Measurements from ENCODE around the gene CCNO. TPM values are rescaled to one million over a fixed set of nuclear protein-coding genes. Genes with fewer than 3 reads are reported as not detected.

Gene CCNO
- total and polyA plus RNA-seq, 2 donors (not counting 3 experiments of a cell fraction or from before 2014, with no cell fraction given): 0.37 to 0.58 TPM

DNA sequence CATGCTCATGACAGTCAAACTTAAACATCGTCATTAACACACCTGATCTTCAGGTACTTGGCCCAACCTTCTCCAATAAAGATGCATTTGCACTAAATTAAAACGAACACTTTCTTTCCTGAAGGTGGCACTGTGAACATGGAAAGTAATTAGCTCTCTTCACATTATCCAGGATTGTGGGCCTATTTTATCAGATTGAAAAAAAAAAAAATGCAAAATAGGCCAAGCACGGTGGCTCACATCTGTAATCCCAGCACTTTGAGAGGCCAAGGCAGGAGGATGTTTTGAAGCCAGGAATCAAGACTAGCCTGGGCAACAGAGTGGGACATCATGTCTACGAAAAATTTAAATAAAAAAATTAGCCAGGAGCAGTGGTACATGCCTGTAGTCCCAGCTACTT lies 46.0 kb downstream of the CCNO start:
- no peak overlapping the region for H2AFZ ChIP-seq (ENCODE audit: low read depth, low read length)
- H3K4me3 ChIP-seq (replicated peaks in 1 of 3; ENCODE audit: insufficient read depth in 1 of 3, low read depth in 1 of 3, low read length in 3 of 3): no peak overlapping the region
- no peak for TF ChIP-seq JUN (IDR thresholded peaks at IDR 0.05; ENCODE audit: borderline replicate concordance, insufficient read depth, insufficient read length, low read depth)
- no peak for TF ChIP-seq GATA2 (IDR thresholded peaks at IDR 0.05; ENCODE audit: insufficient read depth, insufficient read length, low read depth, low read length)
- no peak for TF ChIP-seq FOS (IDR thresholded peaks at IDR 0.05; ENCODE audit: borderline replicate concordance, insufficient read depth, low read length)
- TF ChIP-seq MYC (IDR thresholded peaks at IDR 0.05; ENCODE audit: low read depth, low read length): no peak
- TF ChIP-seq EZH2 (IDR thresholded peaks at IDR 0.05; ENCODE audit: borderline replicate concordance, low read depth, low read length, severe bottlenecking): no peak
- TF ChIP-seq, protein P1, sequence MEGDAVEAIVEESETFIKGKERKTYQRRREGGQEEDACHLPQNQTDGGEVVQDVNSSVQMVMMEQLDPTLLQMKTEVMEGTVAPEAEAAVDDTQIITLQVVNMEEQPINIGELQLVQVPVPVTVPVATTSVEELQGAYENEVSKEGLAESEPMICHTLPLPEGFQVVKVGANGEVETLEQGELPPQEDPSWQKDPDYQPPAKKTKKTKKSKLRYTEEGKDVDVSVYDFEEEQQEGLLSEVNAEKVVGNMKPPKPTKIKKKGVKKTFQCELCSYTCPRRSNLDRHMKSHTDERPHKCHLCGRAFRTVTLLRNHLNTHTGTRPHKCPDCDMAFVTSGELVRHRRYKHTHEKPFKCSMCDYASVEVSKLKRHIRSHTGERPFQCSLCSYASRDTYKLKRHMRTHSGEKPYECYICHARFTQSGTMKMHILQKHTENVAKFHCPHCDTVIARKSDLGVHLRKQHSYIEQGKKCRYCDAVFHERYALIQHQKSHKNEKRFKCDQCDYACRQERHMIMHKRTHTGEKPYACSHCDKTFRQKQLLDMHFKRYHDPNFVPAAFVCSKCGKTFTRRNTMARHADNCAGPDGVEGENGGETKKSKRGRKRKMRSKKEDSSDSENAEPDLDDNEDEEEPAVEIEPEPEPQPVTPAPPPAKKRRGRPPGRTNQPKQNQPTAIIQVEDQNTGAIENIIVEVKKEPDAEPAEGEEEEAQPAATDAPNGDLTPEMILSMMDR (IDR thresholded peaks at IDR 0.05; ENCODE audit: extremely low read depth in 1 of 2, insufficient read depth in 1 of 2, low read depth in 1 of 2, low read length in 2 of 2): no peak
- TF ChIP-seq POLR2AphosphoS5 (IDR thresholded peaks at IDR 0.05; ENCODE audit: insufficient read depth, low read depth, low read length): no peak
- TF ChIP-seq, protein P2, sequence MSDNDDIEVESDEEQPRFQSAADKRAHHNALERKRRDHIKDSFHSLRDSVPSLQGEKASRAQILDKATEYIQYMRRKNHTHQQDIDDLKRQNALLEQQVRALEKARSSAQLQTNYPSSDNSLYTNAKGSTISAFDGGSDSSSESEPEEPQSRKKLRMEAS (IDR thresholded peaks at IDR 0.05; ENCODE audit: insufficient read depth, insufficient read length): no peak
- TF ChIP-seq POLR2A (IDR thresholded peaks at IDR 0.05; ENCODE audit: low read depth, low read length): no peak
- peak; percentile 27 for DNase-seq (ENCODE audit: low read depth, low spot score)
- no peaks in the 10 kb centered on the region for H3K79me2 ChIP-seq (ENCODE audit: control insufficient read depth, insufficient read depth, low read length)
- FAIRE-seq: peak; percentile 50
- peaks cover 34 to 65% of the 10 kb centered on the region in 2 experiments for H3K27me3 ChIP-seq (ENCODE audit: control insufficient read depth in 2 of 2, insufficient read depth in 2 of 2, low read length in 2 of 2)
- no peaks in the 10 kb centered on the region for H3K4me1 ChIP-seq (ENCODE audit: control insufficient read depth, extremely low read depth, insufficient read depth, low read length)
- dilution Hi-C loops (cut with MboI; ENCODE audit: extremely low pct_ligation_motif_present, low sequenced_read_pairs): no loop called here
- no peaks in the 10 kb centered on the region for H3K36me3 ChIP-seq (ENCODE audit: control insufficient read depth in 2 of 2, extremely low read depth in 1 of 2, insufficient read depth in 2 of 2, low read length in 2 of 2)
- H3K4me2 ChIP-seq (ENCODE audit: insufficient read depth, low read length): no peak overlapping the region
- H3K27ac ChIP-seq (ENCODE audit: insufficient read depth, low read depth, low read length): no peak overlapping the region
- no peak overlapping the region for H3K9ac ChIP-seq (replicated peaks; ENCODE audit: extremely low read depth, insufficient read depth, low read length)
- CTCF ChIA-PET: interaction anchor here (0.7 to 3.2 kb wide), 26 partner anchors 9 to 748 kb away, joined by 3 to 23 read pairs (median 4); partner anchors contain the start of genes CDC20B, DHX29 and MTREX
- POLR2A ChIA-PET: no interaction called here
- intact Hi-C loops (cut with micrococcal nuclease): loop anchor here (5.0 kb wide), 1 partner anchor 505 kb away; no protein-coding TSS in a partner anchor
- H3K9me1 ChIP-seq (replicated peaks; ENCODE audit: control insufficient read depth, extremely low read depth, insufficient read depth, low read length): no peaks in the 10 kb centered on the region
- no TSS peak for BruUV-seq (replicated peaks)
- no peaks in the 10 kb centered on the region for H4K20me1 ChIP-seq (replicated peaks; ENCODE audit: control insufficient read depth, extremely low read depth, insufficient read depth, low read length)
- no peaks in the 10 kb centered on the region for H3K9me3 ChIP-seq (replicated peaks; ENCODE audit: control insufficient read depth, insufficient read depth, low read length)

Other genes with a start within 250 kb of the CCNO start
- gene ESM1, start 248.0 kb downstream of the CCNO start, total RNA-seq: 577 and 781 TPM in 2 replicates
- gene ESM1, start 248.0 kb downstream of the CCNO start, polyA plus RNA-seq: 214 and 221 TPM in 2 replicates
- not detected in 2 replicates for gene GZMK, start 209.4 kb downstream of the CCNO start, total RNA-seq
- gene GZMK, start 209.4 kb downstream of the CCNO start, polyA plus RNA-seq: not detected in 2 replicates
- not detected in 2 replicates for gene GZMA, start 131.0 kb downstream of the CCNO start, total RNA-seq
- gene GZMA, start 131.0 kb downstream of the CCNO start, polyA plus RNA-seq: 0.11 TPM in 1 of 2 replicates, not detected in the other
- gene GPX8, start 73.4 kb downstream of the CCNO start, total RNA-seq: 147 and 161 TPM in 2 replicates
- gene GPX8, start 73.4 kb downstream of the CCNO start, polyA plus RNA-seq: 45.1 and 60.1 TPM in 2 replicates
- 0.14 and 0.22 TPM in 2 replicates for gene CDC20B, start 60.4 kb downstream of the CCNO start, total RNA-seq
- gene CDC20B, start 60.4 kb downstream of the CCNO start, polyA plus RNA-seq: 0.22 TPM in 2 replicates
- not detected in 2 replicates for gene MCIDAS, start 6.3 kb downstream of the CCNO start, total RNA-seq
- gene MCIDAS, start 6.3 kb downstream of the CCNO start, polyA plus RNA-seq: not detected in 2 replicates
- gene DHX29, start 74.1 kb upstream of the CCNO start, total RNA-seq: 28.0 and 32.8 TPM in 2 replicates
- 2.1 and 4.7 TPM in 2 replicates for gene DHX29, start 74.1 kb upstream of the CCNO start, polyA plus RNA-seq
- gene MTREX, start 74.4 kb upstream of the CCNO start, total RNA-seq: 76.3 and 77.2 TPM in 2 replicates
- 6.4 and 9.8 TPM in 2 replicates for gene MTREX, start 74.4 kb upstream of the CCNO start, polyA plus RNA-seq

All from endothelial cell of umbilical vein (primary cell).